ENCODE measurements around the gene CHADL. TPM values are rescaled to one million over a fixed set of nuclear protein-coding genes. Genes with fewer than 3 reads are reported as not detected.

CHADL gene
- total and polyA plus RNA-seq, 2 of the 8 experiments (the other 6 are each of a cell fraction or from before 2014, with no cell fraction given), result 0.78 to 1.4 TPM

DNA sequence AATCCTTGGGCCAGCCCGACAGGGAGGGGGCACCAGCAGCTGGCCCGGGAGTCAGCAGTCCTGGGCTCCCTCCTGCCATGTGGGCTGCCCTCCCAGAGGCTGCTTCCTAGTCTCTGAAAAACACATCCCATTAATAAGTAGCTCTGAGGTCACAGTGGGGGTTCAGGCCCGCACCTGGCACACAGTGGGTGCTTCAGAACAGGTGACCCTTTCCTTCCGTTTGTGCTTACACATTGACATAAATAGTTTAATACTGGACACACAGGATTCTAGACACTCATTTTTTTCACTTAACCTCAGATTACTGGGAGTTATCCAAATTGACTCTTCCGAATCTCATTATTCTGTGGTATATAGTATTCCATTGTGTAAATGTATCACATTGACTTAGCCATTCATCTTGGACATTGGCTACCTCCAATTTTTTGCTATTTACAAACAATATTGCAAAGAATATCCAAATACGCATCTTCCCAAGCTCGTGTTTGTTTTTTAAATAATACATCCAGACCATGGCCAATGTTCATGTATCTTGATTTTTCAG is 474 bp upstream of the CHADL start:
- DNase-seq (ENCODE audit: low read depth in 1 of 2, low spot score in 2 of 2) (no peak), FAIRE-seq (no peak)
- Histone ChIP-seq H3K27me3 (replicated peaks in 1 of 4; ENCODE audit: control insufficient read depth in 3 of 4, extremely low read depth in 1 of 4, insufficient read depth in 3 of 4, low read length in 3 of 4) (peaks cover 0 to 4% (median 0%) of the 10 kb centered on the region in 4 experiments; a peak in 3 of 7 replicates), H4K5ac (ENCODE audit: insufficient read length, low read depth, low read length) (no peak overlapping the region), H3K79me2 (ENCODE audit: control insufficient read depth in 1 of 2, insufficient read depth in 2 of 2, low read length in 2 of 2) (no peaks in the 10 kb centered on the region), H4K91ac (replicated peaks; ENCODE audit: insufficient read length, low read length) (no peak overlapping the region), H2BK15ac (ENCODE audit: low read length) (no peak overlapping the region), H3K36me3 (ENCODE audit: control insufficient read depth in 2 of 4, insufficient read depth in 4 of 4, low read length in 3 of 4) (peaks cover 0 to 11% (median 4%) of the 10 kb centered on the region in 4 experiments; a peak in 2 of 8 replicates), H3K4me2 (ENCODE audit: insufficient read depth in 1 of 2, low read depth in 2 of 2, low read length in 2 of 2) (no peak overlapping the region), H3K4ac (replicated peaks; ENCODE audit: insufficient read length, low read depth, low read length) (no peak overlapping the region), H4K20me1 (replicated peaks in 1 of 2; ENCODE audit: control insufficient read depth in 1 of 2, insufficient read depth in 2 of 2, low read length in 2 of 2) (peaks cover 0 to 3% of the 10 kb centered on the region in 2 experiments), H3K9ac (replicated peaks in 1 of 4; ENCODE audit: extremely low read depth in 1 of 4, low read depth in 3 of 4, low read length in 3 of 4) (no peak overlapping the region), H2AK5ac (ENCODE audit: low read depth, low read length) (no peak overlapping the region), H2BK120ac (replicated peaks; ENCODE audit: low read depth, low read length) (no peak overlapping the region), H3K79me1 (ENCODE audit: low read depth, low read length) (no peaks in the 10 kb centered on the region), H3K23ac (ENCODE audit: insufficient read length) (no peak overlapping the region), H3K27ac (ENCODE audit: low read depth, low read length) (no peak overlapping the region), H3K4me1 (replicated peaks in 1 of 4; ENCODE audit: control insufficient read depth in 3 of 4, insufficient read depth in 4 of 4, low read length in 3 of 4) (peaks cover 2 to 15% (median 11%) of the 10 kb centered on the region in 4 experiments; a peak in 6 of 7 replicates), H3K18ac (ENCODE audit: extremely low read depth, low read length) (no peak overlapping the region), H2BK12ac (ENCODE audit: low read depth, low read length) (no peak overlapping the region), H4K8ac (ENCODE audit: extremely low read depth, insufficient read depth, low read length) (no peak overlapping the region), H3K4me3 (ENCODE audit: extremely low read depth in 1 of 4, insufficient read depth in 2 of 4, low read depth in 3 of 4, low read length in 4 of 4) (no peak overlapping the region), H3K9me3 (ENCODE audit: insufficient read depth in 2 of 2, low read depth in 1 of 2, low read length in 1 of 2) (no peaks in the 10 kb centered on the region), H2BK5ac (ENCODE audit: low read depth, low read length) (no peak overlapping the region), H2BK20ac (ENCODE audit: low read length) (no peak overlapping the region), H3K14ac (ENCODE audit: insufficient read length) (no peak overlapping the region), H3K56ac (replicated peaks; ENCODE audit: insufficient read length, low read depth, low read length) (no peak overlapping the region), H3K23me2 (ENCODE audit: low read depth, low read length) (peaks cover 2% of the 10 kb centered on the region; the same call in 1 of the 2 replicates), H2AFZ (ENCODE audit: low read length) (no peak overlapping the region)
- 95% methylated on average over 7 of the region's 7 CpGs; no CpG with 5 or more reads in 1 of the 2 experiments for WGBS, 2 experiments (ENCODE audit: extremely low coverage in 1 of 2, insufficient coverage in 1 of 2, insufficient read length in 1 of 2, insufficient replicate concordance in 2 of 2, low coverage in 1 of 2, low lambda C conversion rate in 2 of 2, missing lambda C conversion rate in 1 of 2)
- TF ChIP-seq SIX5 (IDR thresholded peaks at IDR 0.05; ENCODE audit: low read depth, low read length) (no peak), RXRA (IDR thresholded peaks at IDR 0.05; ENCODE audit: insufficient read depth, low read depth, low read length) (no peak), FOSL1 (IDR thresholded peaks at IDR 0.05; ENCODE audit: insufficient read depth, low read depth, low read length) (no peak), KDM5A (IDR thresholded peaks at IDR 0.05; ENCODE audit: low read length) (no peak), KDM1A (IDR thresholded peaks at IDR 0.05; ENCODE audit: borderline replicate concordance, low read length) (peak; percentile 19; the same call in 1 of the 2 replicates)
- TF ChIP-seq, protein P1, sequence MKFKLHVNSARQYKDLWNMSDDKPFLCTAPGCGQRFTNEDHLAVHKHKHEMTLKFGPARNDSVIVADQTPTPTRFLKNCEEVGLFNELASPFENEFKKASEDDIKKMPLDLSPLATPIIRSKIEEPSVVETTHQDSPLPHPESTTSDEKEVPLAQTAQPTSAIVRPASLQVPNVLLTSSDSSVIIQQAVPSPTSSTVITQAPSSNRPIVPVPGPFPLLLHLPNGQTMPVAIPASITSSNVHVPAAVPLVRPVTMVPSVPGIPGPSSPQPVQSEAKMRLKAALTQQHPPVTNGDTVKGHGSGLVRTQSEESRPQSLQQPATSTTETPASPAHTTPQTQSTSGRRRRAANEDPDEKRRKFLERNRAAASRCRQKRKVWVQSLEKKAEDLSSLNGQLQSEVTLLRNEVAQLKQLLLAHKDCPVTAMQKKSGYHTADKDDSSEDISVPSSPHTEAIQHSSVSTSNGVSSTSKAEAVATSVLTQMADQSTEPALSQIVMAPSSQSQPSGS (IDR thresholded peaks at IDR 0.05; ENCODE audit: low read length), result no peak
- TF ChIP-seq, protein P2, sequence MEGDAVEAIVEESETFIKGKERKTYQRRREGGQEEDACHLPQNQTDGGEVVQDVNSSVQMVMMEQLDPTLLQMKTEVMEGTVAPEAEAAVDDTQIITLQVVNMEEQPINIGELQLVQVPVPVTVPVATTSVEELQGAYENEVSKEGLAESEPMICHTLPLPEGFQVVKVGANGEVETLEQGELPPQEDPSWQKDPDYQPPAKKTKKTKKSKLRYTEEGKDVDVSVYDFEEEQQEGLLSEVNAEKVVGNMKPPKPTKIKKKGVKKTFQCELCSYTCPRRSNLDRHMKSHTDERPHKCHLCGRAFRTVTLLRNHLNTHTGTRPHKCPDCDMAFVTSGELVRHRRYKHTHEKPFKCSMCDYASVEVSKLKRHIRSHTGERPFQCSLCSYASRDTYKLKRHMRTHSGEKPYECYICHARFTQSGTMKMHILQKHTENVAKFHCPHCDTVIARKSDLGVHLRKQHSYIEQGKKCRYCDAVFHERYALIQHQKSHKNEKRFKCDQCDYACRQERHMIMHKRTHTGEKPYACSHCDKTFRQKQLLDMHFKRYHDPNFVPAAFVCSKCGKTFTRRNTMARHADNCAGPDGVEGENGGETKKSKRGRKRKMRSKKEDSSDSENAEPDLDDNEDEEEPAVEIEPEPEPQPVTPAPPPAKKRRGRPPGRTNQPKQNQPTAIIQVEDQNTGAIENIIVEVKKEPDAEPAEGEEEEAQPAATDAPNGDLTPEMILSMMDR (IDR thresholded peaks at IDR 0.05; ENCODE audit: control extremely low read depth in 1 of 3, insufficient read depth in 1 of 3, low read depth in 1 of 3, low read length in 3 of 3), result no peak
- ChIA-PET POLR2A (ENCODE audit: partially characterized antibody) (interaction anchor here (0.6 to 1.9 kb wide), 6 partner anchors 12 to 325 kb away, joined by 3 to 7 read pairs (median 3); no protein-coding TSS in a partner anchor), CTCF (ENCODE audit: partially characterized antibody) (interaction anchor here (0.6 to 0.9 kb wide), 2 partner anchors 246 to 318 kb away, joined by 3 read pairs; no protein-coding TSS in a partner anchor)
